Stimulated activated CD8-positive, alpha-beta memory T cell treated with anti-CD3 and anti-CD28 coated beads, Interleukin-4, amount 100 ng/mL, for 48 hours (primary cell): ENCODE data around the gene TJAP1.
"Not testable (repeated sequence)": the region's sequence is repeated elsewhere in the genome, so short reads cannot be mapped to it uniquely, and the experiment has no call there.

Source experiments
- DNase-seq: peaks from one replicate; pipeline ENCODE4 v3.0.0-alpha.2; 2020

Gene TJAP1

DNA sequence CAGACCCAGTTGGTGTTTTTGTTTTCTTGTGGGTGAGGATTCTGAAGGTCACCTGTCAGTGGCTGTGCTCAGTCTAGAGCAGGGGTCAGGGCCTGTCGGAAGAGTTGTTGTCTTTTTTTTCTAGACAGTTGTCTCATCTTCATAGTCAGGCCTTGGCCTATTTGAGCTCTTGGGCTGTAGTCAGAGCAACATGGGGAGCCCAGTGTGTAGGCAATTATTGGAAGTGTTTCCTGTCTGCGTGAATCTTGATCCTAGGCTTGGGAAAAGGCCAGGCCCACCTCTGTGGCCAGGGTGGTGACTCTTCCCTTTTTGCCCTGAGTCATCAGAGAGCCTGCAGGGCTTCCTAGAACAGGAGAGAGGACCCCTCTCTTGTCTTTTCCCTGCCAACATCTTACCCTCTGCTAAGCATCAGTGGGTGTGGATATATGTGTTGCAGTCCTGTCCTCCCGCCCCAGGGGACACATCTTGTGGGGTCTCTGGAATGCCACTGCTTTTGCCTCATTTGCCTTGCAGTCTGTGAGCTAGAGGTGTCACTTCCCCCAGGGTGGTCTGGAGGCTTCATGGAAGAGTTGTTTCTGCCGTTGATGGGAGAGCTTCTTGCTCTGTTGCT, 11.4 kb downstream of the TJAP1 start:
- no peak for DNase-seq

DNA sequence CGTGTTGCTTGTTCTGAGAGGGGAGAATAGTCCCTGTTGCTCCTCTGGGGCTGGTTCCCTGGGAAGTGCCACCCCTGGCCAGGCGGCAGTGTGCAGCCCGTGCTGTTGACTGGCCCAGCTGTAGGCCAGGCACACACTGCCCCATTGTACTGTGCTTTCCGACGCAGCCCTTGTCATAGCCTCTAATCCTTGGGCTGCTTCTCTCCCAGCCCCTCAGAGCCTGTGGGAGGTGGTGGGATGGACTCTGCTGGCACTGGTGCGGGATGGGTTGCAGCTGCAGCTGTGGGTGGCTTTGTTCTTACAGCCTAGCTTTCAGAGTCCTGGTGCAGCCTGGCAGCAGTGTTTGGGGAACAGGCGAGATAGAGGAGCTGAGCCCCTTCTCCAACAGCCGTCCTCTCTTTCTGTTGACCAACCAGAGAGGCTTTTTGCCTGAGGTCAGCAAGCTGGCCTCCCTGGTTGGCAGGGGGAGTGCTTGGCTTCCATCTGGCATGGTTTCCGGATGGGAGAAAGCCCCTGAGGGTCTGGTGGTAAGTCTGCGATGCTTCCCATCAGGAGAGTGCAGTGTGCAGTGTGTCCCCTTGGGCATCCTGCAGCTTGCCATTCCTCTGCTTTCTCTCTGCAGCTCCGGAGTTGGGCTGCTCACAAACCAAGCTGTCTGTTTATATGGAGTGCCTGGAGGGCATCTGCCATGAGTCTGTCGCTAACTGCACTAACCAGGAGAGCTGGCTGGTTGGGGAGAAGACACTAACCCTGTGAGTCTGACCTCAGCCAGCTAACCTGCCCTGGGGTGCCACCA, 12.1 kb downstream of the TJAP1 start:
- no peak for DNase-seq

DNA sequence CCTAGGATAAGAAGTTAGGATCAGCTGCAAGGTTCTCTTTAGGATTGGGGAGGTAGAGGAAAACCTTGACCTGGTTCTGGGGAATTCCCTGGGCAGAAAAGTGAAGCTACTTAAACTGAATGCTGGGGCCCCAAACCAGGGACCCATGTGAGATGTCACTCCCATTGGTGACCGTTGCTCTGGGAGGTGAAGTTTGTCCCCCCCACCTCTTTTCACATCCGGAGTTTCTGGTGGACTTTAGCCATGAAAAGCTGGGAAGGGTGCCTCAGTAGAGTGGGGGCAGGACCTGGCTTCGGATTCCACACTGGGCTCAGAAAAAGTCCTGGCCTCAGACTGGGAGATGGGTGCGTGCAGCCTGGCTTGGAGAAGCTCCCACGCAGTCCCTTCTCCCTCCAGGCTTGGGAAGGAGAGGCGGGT, 13.2 kb downstream of the TJAP1 start:
- DNase-seq, result no peak

DNA sequence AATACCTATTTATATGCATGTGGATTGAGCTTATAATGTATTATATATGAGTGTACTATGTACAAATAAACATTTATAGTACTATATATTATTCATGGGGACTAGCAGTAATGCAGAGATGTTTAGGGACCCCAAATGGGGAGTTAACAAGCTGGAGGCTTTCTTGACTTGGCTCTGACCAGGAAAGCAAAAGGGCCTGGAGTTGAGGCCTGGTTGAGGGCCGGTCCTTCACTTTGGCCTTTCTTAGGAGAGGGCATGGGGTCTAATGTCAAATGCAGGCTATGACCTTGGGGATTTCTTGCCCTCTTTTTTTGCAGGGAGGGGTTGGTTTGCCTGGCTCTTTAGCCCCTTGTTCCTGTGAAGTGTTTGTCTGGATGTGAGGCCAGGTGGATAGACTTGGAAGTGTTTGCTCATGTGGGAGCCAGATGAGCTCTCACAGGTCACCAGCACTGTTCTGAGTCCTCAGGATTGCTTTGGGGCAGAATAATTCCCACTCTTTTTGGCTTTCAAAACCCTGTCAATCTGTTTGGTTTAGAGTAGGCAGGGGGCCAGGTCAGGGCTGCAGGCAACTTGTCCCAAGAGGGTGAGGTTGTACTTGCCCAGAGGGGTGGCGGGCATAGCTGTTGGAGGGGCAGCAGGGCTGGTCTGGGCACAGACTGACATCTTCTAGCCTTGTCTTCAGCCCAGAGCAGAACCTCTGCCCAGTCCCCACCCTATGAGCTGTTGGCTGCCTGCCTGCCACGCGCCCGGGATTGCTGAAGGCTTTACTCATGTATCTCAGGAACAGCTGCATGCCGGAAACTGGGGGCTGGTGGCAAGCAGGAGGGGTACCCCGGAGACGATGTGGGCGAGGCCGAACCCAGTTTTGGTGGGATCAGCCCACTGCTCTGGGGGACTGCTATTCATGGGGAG, 14.6 kb downstream of the TJAP1 start:
- DNase-seq, result no peak

DNA sequence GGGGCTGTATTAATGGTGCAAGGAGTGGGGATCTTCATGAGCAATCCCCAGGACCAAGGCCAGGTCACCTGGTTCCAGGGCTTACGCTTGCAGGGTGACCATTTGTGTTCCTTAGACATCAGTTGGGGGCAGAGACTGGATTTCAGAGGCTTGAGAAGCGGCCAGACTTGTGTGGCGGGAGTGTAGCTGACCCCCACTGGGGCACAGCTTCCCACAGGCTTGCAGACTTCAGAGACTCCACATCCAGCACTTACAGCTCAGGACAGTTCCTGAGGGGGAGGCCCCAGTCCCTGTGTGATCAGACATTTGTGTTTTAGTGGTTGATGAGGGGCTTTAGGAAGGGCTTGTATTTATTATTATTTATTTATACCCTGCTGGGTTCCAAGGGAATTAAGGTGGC, 15.3 kb downstream of the TJAP1 start:
- no peak for DNase-seq

DNA sequence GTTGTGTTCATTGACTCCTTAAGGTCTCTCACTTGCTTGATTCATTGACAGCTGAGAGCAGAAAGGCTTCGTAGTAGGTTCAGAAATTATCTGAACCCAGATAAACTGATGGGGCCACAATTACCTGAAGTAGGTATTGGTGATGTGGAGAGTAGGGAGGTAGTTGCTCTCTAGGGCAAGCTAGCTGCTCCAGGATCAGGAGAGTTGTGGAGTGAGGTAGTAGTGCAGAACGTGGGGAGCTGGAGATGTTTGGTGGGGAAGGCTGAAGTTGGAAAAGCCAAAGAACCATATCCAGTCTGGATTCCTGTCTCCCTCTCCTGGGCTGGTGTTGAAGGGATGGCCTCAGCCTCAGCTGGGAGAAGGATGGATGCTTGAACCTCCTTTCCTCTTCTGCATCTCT, 15.9 kb downstream of the TJAP1 start:
- DNase-seq, result no peak

DNA sequence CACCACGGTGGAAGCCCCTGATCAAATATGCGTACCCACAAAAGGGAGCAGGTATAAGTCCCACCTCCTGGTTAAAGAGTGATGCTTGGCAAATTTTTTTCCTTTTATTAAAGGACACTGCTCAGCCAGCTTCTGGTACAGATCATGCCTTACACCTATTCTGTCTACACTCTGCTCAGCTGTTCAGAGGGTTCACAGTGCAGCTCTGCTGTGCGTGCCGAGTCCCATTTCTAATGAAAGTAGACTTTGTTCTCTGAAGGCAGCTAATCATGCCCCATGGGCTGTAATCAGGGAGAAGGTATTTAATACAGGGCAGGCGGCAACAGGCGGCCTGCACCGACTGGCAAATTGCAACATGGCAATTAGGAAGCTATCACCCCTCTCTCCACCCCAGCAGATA, 16.5 kb downstream of the TJAP1 start:
- DNase-seq, result no peak

DNA sequence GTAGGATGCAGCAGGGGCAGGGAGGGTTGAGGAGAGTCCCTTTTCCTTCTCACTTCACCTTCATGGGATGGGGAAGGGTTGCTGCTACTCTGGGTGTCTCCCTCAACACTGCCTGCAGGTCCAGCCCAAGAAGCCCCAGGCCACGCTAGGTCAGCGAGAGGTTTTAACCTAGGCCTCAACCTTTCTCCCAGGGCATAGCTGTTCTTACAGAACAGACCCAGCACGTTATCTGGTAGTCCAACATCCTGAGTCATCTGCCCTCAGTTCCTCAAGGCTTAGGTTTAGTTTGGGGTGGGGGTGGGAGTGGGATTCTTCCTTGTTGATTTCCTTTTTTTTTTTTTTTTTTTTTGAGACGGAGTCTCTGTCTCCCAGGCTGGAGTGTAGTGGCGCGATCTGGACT, 17.0 kb downstream of the TJAP1 start:
- DNase-seq, result no peak

DNA sequence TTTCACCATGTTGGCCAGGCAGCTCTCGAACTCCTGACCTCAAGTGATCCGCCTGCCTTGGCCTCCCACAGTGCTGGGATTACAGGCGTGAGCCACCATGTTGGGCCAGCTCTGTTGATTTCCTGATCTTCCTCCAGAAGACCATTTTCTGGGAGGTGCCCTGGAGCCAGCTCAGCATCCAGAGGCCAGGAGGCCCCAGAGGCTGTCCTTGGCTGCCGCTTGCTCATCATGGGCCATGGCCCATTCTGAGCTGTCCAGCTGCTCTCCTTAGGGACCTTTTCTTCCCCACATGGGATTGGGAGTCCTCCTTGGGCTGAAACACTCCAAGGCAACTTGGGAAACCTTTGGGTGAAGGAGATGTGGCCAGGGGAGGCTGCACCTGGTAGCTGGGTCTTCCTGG, 17.4 kb downstream of the TJAP1 start:
- no peak for DNase-seq

DNA sequence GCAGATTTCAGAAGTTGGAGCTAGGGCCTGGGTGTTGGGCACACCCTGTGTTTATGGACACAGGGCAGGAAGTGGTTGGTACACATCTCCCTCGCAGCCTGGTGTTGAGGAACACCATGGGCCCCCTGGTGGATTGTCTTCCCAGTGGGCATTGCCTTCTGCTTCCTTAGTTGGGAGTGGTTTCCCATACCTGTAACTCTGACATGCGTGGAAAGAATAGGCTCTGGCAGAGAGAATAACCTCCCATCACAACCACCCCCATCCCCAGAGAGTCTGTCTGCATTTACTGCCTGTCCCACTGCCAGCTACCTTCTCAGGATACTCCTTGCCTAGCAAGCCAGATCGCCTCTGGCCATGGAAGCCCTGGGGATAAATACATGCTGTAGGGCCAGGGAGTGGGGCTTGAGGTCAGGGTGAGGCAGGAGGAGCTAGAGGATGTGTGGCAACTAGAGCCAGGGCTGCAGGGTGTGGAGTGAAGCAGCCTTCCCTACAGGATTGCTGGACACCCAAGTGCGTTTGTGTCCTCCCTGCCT, 18.1 kb downstream of the TJAP1 start:
- no peak for DNase-seq

DNA sequence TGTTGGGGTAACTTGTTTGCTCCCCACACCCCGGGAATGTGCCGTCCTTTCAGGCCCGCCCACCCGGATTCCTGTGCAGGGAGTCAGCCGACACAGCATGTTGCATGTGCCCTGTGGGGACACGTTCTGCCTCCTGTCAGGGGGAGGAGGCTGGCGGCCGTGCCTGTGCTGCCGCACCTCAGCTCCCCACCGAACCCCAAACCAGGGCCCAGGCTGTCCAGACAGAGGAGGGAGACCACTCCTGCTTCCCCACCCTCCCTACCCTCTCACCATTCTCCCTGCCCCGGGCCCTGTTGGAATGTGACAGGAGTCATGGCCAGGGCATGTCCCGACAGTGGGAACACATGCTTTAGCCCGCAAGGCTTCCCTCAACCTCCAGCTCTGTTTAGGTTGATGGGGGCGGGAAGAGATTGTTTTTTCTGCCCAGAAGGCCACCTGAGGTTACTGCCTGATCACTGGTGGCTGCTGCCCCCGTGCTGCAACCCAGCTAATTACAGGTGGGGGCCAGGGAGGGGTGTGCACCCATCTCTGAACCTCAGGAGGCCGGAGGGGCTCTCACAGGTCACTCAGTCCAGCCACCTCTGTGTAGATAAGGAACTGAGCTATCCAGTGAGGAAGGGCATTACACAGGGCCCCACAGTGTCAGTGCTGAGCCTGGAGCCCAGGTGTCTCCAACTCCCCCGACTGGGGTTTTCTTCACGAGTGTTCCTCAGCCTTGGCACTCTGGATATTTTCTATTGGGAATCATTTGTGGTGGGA, 19.2 kb downstream of the TJAP1 start:
- no peak for DNase-seq

DNA sequence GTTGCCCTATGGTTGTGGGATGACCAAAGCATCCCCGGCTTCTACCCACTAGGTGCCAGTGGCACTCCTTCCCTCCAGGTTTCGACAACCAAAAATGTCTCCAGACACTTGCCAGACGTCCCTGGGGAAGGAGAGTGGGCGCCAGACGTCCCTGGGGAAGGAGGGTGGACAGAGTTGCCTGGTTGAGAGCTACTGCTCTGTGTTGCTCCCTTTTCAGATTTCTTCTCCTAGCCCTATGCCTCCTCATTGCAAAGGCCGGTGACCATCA, 19.7 kb downstream of the TJAP1 start:
- no peak for DNase-seq

DNA sequence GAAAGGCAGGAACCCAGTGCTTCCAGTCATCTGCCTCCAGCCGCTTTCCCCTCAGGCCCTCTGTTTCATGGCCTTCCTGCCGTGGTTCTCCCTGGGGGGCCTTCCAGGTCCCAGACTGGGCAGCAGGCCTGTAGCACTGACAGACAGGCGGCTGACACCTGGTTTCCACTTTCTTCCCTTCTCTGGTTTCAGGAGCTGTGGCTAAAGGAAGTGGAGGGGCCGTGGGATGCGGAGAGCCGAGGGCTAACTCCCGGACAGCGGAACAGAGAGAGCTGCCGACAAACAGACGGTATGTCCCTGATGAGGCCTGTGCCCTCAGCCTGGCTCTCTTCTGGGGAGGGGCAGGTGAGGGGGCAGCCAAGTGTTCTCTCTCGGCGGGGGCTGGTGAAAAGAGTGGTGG, 20.3 kb downstream of the TJAP1 start:
- no peak for DNase-seq

DNA sequence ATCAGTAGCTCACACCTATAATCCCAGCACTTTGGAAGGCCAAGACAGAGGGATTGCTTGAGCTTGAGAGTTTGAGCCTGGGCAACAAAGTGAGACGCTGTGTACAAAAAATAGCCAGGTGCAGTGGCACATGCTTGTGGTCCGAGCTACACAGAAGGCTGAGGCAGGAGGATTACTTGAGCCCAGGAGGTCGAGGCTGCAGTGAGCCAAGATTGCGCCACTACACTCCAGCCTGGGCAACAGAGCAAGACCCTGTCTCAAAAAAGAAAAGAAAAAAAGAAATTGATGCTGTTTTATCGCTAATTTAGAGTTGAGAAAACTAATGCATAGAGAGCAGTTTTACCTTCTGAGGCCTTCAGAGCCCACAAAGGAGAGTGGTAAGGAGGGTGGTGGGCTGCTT, 20.9 kb downstream of the TJAP1 start:
- not testable (repeated sequence) for DNase-seq

DNA sequence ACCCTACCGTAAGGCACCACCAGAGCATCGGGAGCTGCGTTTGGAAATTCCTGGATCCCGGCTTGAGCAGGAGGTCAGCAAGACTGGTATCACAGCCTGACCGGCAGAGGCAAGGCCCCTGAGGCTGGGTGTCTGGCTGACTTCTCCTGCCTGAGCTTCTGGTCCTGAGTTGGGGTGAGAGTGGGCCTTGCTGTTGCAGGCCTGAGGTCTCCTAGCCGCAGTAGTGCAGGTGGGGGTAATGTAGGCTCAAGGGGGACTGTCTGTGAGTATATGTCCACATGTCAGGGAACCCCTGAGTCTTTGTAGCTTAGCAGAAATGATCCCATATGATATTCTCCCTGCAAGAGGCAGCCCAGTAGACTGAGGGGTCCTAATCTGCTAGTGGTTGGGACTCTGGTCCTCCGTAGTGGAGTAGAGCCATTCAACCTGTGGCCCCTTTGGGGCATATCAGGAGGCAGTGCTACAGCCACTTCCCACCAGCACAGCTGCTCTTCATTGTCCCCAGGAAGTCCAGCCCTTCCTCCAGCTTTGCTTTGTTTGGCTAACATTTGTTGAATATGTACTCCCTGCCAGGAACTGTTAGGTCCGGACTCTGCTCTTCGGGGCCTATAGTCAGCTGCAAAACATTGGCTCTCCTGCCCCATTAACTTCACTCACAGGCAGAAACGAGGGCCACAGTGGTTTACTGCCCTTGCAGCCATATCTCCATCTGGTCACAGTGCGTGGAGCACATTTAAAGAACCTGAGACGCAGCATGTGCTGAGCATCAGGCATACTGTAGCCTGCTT, 21.9 kb downstream of the TJAP1 start:
- DNase-seq, result no peak

DNA sequence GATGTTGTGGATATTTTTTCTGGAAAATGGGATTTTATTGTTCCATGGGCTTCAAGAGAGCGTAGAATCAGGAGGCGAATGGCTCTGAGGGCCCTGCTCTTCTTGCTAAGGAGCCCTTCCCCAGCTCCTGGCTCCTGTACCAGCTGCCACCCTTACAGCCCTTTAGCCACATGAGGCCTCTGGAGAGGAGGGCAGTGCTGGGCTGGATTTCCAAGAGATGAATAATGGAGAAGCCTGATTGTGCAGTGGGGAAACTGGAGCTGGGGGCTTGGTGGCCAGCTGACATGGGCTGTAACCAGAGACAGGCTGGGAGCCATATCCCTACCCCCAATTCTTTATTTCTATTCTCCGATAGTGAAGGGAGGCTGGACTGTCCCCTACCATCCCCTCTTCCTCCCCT, 23.6 kb downstream of the TJAP1 start:
- no peak for DNase-seq

DNA sequence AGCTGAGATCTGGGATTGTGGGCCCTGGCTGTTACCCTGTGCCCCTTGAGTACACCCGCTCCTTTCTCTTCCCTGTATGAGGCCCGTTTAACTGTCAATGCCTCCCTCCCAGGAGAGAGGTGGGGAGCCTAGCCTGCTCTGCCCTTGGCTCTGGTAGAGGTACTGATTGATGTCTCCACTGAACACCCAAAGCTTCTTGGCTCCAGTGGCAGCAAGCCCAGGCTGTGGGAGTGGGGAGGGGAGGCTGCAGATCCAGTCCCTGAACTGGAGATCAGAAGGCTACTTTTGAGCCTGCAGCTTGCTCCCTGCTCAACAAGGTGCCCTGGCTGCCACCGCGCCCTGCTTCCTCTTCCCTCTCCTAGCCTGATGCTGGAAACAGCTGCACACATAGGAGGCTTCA, 25.3 kb downstream of the TJAP1 start:
- DNase-seq, result no peak

DNA sequence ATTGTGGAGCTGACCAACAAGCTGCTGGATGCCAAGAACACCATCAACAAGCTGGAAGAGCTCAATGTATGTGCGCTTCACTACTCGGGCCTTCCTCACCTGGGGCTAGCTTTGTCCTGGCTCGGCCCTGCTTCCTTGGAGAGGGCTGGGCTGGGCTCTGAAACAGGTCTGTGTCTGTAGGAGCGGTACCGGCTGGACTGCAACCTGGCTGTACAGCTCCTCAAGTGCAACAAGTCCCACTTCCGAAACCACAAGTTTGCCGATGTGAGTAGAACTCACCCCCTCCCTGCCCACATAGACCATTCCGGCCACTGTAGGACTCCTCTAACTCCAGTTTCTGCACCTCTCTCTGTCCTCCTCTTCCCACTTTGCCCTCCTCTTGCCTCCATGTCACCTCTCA, 26.1 kb downstream of the TJAP1 start:
- no peak for DNase-seq

DNA sequence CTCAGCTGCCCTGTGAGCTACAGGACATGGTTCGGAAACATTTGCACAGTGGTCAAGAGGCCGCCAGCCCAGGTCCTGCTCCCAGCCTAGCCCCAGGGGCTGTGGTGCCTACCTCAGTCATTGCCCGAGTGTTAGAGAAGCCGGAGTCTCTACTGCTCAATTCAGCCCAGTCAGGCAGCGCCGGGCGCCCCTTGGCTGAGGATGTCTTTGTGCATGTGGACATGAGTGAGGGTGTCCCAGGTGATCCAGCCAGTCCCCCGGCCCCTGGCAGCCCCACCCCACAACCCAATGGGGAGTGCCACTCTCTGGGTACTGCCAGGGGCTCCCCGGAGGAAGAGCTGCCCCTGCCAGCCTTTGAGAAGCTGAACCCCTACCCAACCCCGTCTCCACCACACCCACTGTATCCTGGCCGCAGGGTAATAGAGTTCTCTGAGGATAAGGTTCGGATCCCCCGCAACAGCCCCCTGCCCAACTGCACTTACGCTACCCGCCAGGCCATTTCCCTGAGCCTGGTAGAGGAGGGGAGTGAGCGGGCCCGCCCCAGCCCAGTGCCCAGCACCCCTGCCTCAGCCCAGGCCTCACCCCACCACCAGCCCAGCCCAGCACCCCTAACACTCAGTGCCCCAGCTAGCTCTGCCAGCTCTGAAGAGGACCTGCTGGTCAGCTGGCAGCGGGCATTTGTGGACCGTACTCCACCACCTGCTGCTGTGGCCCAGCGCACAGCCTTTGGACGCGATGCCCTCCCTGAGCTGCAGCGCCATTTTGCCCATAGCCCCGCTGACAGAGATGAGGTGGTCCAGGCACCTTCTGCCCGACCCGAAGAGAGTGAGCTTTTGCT, 27.6 kb downstream of the TJAP1 start:
- no peak for DNase-seq

DNA sequence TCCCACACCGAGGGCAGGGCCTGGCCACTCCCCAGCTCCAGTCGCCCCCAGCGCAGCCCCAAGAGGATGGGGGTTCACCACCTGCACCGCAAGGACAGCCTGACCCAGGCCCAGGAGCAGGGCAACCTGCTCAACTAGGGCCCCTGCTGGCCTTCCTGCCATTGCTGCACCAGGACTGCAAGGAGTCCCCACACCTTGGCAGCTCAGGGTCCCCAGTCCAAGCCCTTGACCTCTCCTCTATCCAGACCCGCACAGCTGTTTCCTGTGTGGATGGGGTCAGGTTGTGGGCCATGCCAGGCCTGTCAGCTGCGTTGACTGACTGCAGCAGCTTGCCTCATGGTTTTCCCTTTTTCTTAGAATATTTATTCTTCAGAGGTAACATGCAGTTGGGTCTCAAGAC, 28.3 kb downstream of the TJAP1 start:
- DNase-seq, result no peak

DNA sequence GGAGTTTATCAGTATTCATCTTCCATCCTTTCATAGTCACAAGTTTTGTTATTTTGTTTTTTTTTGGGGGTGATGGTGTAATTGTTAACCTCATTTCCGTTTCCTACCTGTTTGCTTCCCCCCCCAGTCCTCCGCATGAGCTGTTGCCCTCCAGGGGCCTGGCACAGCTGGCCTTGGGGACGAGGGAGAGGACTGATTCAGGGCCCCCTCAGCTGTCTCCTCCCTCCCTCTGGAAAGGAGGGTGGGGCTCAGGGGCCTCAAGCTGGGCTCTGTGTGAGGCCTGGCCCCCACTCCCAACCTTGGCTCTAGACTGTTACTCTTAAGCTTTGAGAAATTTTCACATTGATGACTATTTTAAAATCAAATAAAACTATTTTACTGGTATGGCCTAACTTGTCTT, 28.8 kb downstream of the TJAP1 start:
- no peak for DNase-seq
